A549 (cell line): ENCODE measurements around the gene CPA5.

ENCODE experiments used
- CEBPB ChIP-seq, 2 experiments: fragments of >200 bp in 1 of 2; sonication (Bioruptor Twin) in 1 of 2; formaldehyde crosslinking in 1 of 2; IDR thresholded peaks; 2 replicates each; pipeline ENCODE4 v1.6.1; 2012 to 2016
- CTCF ChIP-seq: fragments of >200 bp; sonication (Bioruptor Twin); formaldehyde crosslinking; IDR thresholded peaks from 3 replicates; pipeline ENCODE4 v1.5.1; 2016
- HMGXB4 ChIP-seq: fragments of 250-450 bp; sonication (Bioruptor Pico); IDR thresholded peaks from 2 replicates; pipeline ENCODE4 v1.5.0; 2021; ENCODE audit warnings: mild to moderate bottlenecking, moderate library complexity, borderline replicate concordance
- JUN ChIP-seq, 2 experiments: fragments of >200 bp; sonication (Bioruptor Twin); formaldehyde crosslinking; IDR thresholded peaks; 2 replicates in 1 of 2; 3 replicates in 1 of 2; pipeline ENCODE4 v1.6.1; 2016 to 2017
- POLR2A ChIP-seq: IDR thresholded peaks from 2 replicates; pipeline ENCODE4 v1.6.1; 2012; ENCODE audit warnings: mild to moderate bottlenecking, low read length

- TF ChIP-seq JUN (IDR thresholded peaks at IDR 0.05) (no peak), CTCF (no peak), CEBPB (IDR thresholded peaks at IDR 0.05) (no peak), HMGXB4 (CRISPR knock-in tag) (no peak), POLR2A (no peak)
Observed at GRCh38 chr7:130405003-130405402, 60.4 kb downstream of the CPA5 start.
